Gastroesophageal sphincter (tissue), 4 donors: ENCODE data around the gene COL8A1. TPM values are rescaled to one million over a fixed set of nuclear protein-coding genes. Genes with fewer than 3 reads are reported as not detected.

Source experiments
- ATAC-seq: fragments of 150-250 bp; one replicate; pipeline ENCODE4 v1.9.1; 2016; ENCODE audit warnings: mild to moderate bottlenecking, moderate library complexity
- H3K27ac ChIP-seq, 4 donors: fragments of 200-600 bp; sonication (generic) in 3 of 4; 1 replicate in 3 of 4; 2 replicates in 1 of 4; pipeline ENCODE4 v1.5.1; 2016 to 2019
- H3K27me3 ChIP-seq: fragments of 200-600 bp; sonication (generic); one replicate; pipeline ENCODE4 v1.5.1; 2019
- H3K36me3 ChIP-seq, 2 donors: fragments of 200-600 bp; sonication (generic); one replicate each; pipeline ENCODE4 v1.5.1; 2019; ENCODE audit warnings: control low read depth in 1 of 2
- H3K4me1 ChIP-seq, 3 donors: fragments of 200-600 bp; sonication (generic); 1 replicate in 2 of 3; 2 replicates in 1 of 3; pipeline ENCODE4 v1.5.1; 2016 to 2019; ENCODE audit warnings: control low read depth in 2 of 3
- H3K4me3 ChIP-seq, 2 donors: fragments of 200-600 bp; sonication (generic); one replicate each; pipeline ENCODE4 v1.5.1; 2019; ENCODE audit warnings: mild to moderate bottlenecking in 1 of 2, moderate library complexity in 1 of 2
- H3K9me3 ChIP-seq, 3 donors: fragments of 200-600 bp; sonication (generic); one replicate each; pipeline ENCODE4 v1.5.1; 2017 to 2019; ENCODE audit warnings: control low read depth in 2 of 3
- CTCF ChIP-seq, 4 experiments: fragments of 200-600 bp in 2 of 4; fragments of 450-650 bp in 2 of 4; sonication (generic) in 1 of 4; IDR thresholded peaks; one replicate each; pipeline ENCODE4 v1.5.1; 2017 to 2019; ENCODE audit warnings: antibody characterized with exemption in 4 of 4, mild to moderate bottlenecking in 2 of 4, moderate library complexity in 2 of 4
- EP300 ChIP-seq: sonication (generic); formaldehyde crosslinking; IDR thresholded peaks from one replicate; pipeline ENCODE4 v1.6.1; 2017; ENCODE audit warnings: antibody characterized with exemption, mild to moderate bottlenecking
- POLR2A ChIP-seq, 2 donors: fragments of 450-650 bp; IDR thresholded peaks; one replicate each; pipeline ENCODE4 v1.6.1; 2017; ENCODE audit warnings: antibody characterized with exemption in 2 of 2, mild to moderate bottlenecking in 2 of 2, moderate library complexity in 1 of 2
- POLR2AphosphoS5 ChIP-seq: sonication (generic); formaldehyde crosslinking; IDR thresholded peaks from one replicate; pipeline ENCODE4 v1.6.1; 2017; ENCODE audit warnings: antibody characterized with exemption
- WGBS, 2 donors: methylation state at CpG; one replicate each; pipeline ENCODE4 v1.1.5; 2018; ENCODE audit warnings: low coverage in 1 of 2; 5-methylcytosine and 5-hydroxymethylcytosine counted together
- total RNA-seq, 4 donors: library from RNA; depleted of rRNA; stranded (reverse); fragments of >200 nt; gene quantifications; one replicate each; pipeline ENCODE4 v1.1.0, GENCODE V29; 2016

COL8A1 gene
- total RNA-seq, 4 donors from 2014 or later: 20.3 to 136 (median 80.1) TPM

GRCh38 chr3:99648101-99648500, 9.7 kb downstream of the COL8A1 start:
- Histone ChIP-seq H3K27me3 (no peaks in the 10 kb centered on the region), H3K4me3 (no peak overlapping the region), H3K27ac (peak overlapping the region; percentile 65 to 86 (median 80)), H3K9me3 (no peaks in the 10 kb centered on the region), H3K36me3 (no peaks in the 10 kb centered on the region), H3K4me1 (peaks cover 33 to 88% (median 35%) of the 10 kb centered on the region in 3 donors)
- 46 to 54% methylated on average over 4 to 5 of the region's 5 CpGs for WGBS, 2 donors
- peak; percentile 58 for ATAC-seq
- TF ChIP-seq POLR2A (IDR thresholded peaks at IDR 0.05) (no peak), POLR2AphosphoS5 (no peak), EP300 (no peak), CTCF (IDR thresholded peaks at IDR 0.05) (no peak)

DNA sequence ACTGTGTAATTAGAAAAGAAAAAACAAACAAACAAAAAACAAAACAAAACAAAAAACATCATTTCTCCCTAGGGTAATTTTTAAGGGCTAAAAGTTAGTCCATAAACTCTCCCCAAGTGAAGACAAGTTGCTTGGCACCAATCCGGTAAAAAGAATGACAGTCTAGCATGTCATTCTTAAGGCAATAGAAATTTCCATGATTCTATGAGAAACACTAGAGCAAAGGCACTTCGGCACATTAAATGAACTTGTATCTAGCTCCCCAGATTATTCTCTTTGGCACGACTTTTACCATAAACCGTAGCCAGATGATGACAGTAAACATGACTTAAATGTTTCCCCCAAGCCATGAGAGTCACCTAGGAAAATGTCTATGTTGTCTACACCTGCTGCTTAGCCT, 10.1 kb downstream of the COL8A1 start:
- TF ChIP-seq POLR2AphosphoS5 (no peak), POLR2A (IDR thresholded peaks at IDR 0.05) (no peak), CTCF (IDR thresholded peaks at IDR 0.05) (no peak), EP300 (no peak)
- Histone ChIP-seq H3K27me3 (no peaks in the 10 kb centered on the region), H3K4me3 (no peak overlapping the region), H3K36me3 (no peaks in the 10 kb centered on the region), H3K4me1 (peaks cover 33 to 91% (median 35%) of the 10 kb centered on the region in 3 donors), H3K27ac (peak overlapping the region; percentile 65 to 86 (median 80)), H3K9me3 (no peaks in the 10 kb centered on the region)
- WGBS, 2 donors: 23 to 41% methylated on average over 4 of the region's 4 CpGs
- ATAC-seq: no peak

GRCh38 chr3:99651531-99651930, 13.1 kb downstream of the COL8A1 start:
- H3K27ac ChIP-seq: peak overlapping the region; percentile 47 to 73 (median 54)
- TF ChIP-seq EP300 (no peak), POLR2AphosphoS5 (peak; percentile 34), CTCF (IDR thresholded peaks at IDR 0.05) (no peak), POLR2A (IDR thresholded peaks at IDR 0.05) (no peak)

DNA sequence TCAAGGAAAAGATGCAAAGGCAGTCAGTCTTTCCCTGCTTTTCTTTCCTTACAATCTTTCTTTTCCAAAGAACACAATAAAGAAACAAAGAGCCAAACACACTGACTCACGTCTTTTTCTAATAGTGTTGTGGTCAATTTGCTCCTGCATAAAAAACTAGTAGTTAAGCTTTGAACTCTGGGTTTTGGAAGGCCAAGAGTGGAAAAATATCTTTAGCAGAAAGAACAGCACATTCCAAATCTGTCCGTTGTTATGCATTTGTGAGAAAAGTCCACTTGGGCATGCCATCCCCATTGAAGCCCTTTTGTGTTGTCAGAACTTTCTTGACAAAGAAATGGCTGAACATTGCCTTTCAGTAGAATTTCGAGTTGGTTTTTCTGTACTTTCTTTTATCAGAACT, 18.2 kb downstream of the COL8A1 start:
- TF ChIP-seq POLR2A (IDR thresholded peaks at IDR 0.05) (no peak), POLR2AphosphoS5 (no peak), CTCF (IDR thresholded peaks at IDR 0.05) (no peak), EP300 (no peak)
- no peak overlapping the region for H3K4me3 ChIP-seq
- H3K9me3 ChIP-seq: no peaks in the 10 kb centered on the region
- no peak for ATAC-seq
- WGBS, 2 donors: 55 to 95% methylated on average over 2 to 3 of the region's 3 CpGs
- no peaks in the 10 kb centered on the region for H3K27me3 ChIP-seq
- H3K36me3 ChIP-seq: no peaks in the 10 kb centered on the region
- peaks cover 0 to 36% (median 7%) of the 10 kb centered on the region in 3 donors for H3K4me1 ChIP-seq
- no peak overlapping the region for H3K27ac ChIP-seq

More at GRCh38 chr3:99651531-99651930, 13.1 kb downstream of the COL8A1 start:
- H3K4me3 ChIP-seq: no peak overlapping the region
- H3K4me1 ChIP-seq: peaks cover 13 to 62% (median 25%) of the 10 kb centered on the region in 3 donors
- WGBS, 2 donors: 0 to 40% methylated on average over 1 to 3 of the region's 3 CpGs
- no peaks in the 10 kb centered on the region for H3K27me3 ChIP-seq
- ATAC-seq: peak; percentile 69
- H3K9me3 ChIP-seq: no peaks in the 10 kb centered on the region
- no peaks in the 10 kb centered on the region for H3K36me3 ChIP-seq

- no peaks in the 10 kb centered on the region for H3K27me3 ChIP-seq
- ATAC-seq: peak; percentile 31
- 22 to 37% methylated on average over 2 of the region's 2 CpGs for WGBS, 2 donors
- H3K4me1 ChIP-seq: peaks cover 0 to 20% (median 5%) of the 10 kb centered on the region in 3 donors
- no peaks in the 10 kb centered on the region for H3K36me3 ChIP-seq
- H3K27ac ChIP-seq: peak overlapping the region; percentile 40 to 74 (median 62)
- TF ChIP-seq EP300 (no peak), POLR2AphosphoS5 (no peak), POLR2A (IDR thresholded peaks at IDR 0.05) (no peak), CTCF (IDR thresholded peaks at IDR 0.05) (no peak)
- no peak overlapping the region for H3K4me3 ChIP-seq
- H3K9me3 ChIP-seq: no peaks in the 10 kb centered on the region
Observed at GRCh38 chr3:99658274-99658673, 19.9 kb downstream of the COL8A1 start.
